Pancreas (tissue), 10 donors: ENCODE data around the gene CCDC77. TPM values are rescaled to one million over a fixed set of nuclear protein-coding genes. Genes with fewer than 3 reads are reported as not detected.

Experiments used
- ATAC-seq, 4 donors: fragments of 200-7000 bp; cut with Tn5 transposase; one replicate each; pipeline versions ENCODE4 v1.8.0 to v1.9.1; 2020; ENCODE audit warnings: mild to moderate bottlenecking in 4 of 4, moderate library complexity in 4 of 4
- DNase-seq, 6 donors: peaks; one replicate each; pipeline ENCODE4 v3.0.0-alpha.2; 2020
- FAIRE-seq: peaks from 2 replicates; lab custom pipeline; 2012; peaks lifted over from hg19 to GRCh38; lab: Jason Lieb, UNC
- H3K27ac ChIP-seq, 4 donors: fragments of 200-600 bp; sonication (generic); 1 replicate in 3 of 4; 2 replicates in 1 of 4; pipeline versions ENCODE4 v1.5.0 to v1.8.0; 2020
- H3K27me3 ChIP-seq, 4 donors: fragments of 200-600 bp; one replicate each; pipeline ENCODE4 v1.8.0; 2021
- H3K36me3 ChIP-seq, 3 donors: fragments of 200-600 bp; sonication (generic) in 1 of 3; one replicate each; pipeline versions ENCODE4 v1.5.0 to v1.8.0; 2020 to 2021
- H3K4me1 ChIP-seq, 3 donors: fragments of 200-600 bp; one replicate each; pipeline ENCODE4 v1.8.0; 2021
- H3K4me3 ChIP-seq, 4 donors: fragments of 200-600 bp; sonication (generic) in 2 of 4; one replicate each; pipeline versions ENCODE4 v1.5.0 to v1.8.0; 2020 to 2021
- H3K9me3 ChIP-seq, 4 donors: fragments of 200-600 bp; one replicate each; pipeline ENCODE4 v1.8.0; 2021
- WGBS, 2 donors: extraction: QIAGEN DNeasy Blood & Tissue Kit; methylation state at CpG; one replicate each; pipeline ENCODE4 v1.1.7; 2013; 5-methylcytosine and 5-hydroxymethylcytosine counted together
- intact Hi-C, 3 donors: fragments of 100-400 bp; cut with DNase I; formaldehyde crosslinking; loops; one replicate each; pipeline versions ENCODE4 v1.11.1 to v1.14.2; 2022
- polyA plus RNA-seq, 2 donors: library from polyadenylated mRNA; stranded (reverse); fragments of 200-250 nt; gene quantifications; one replicate each; pipeline ENCODE4 v1.2.3, GENCODE V29; 2013
- total RNA-seq, 6 donors: library from RNA; stranded (reverse); fragmentation: NEBNext Ultra II Directional in 4 of 6; extraction: Animal tissue kit (Norgen Biotek cat#: 25700) in 4 of 6; gene quantifications; one replicate each; pipeline versions ENCODE4 v1.2.1 to v1.2.4, GENCODE V29; 2021 to 2023
- TF ChIP-seq, protein P1 (sequence below), 4 donors: fragments of 200-600 bp; sonication (generic) in 3 of 4; IDR thresholded peaks; one replicate each; pipeline versions ENCODE4 v1.5.0 to v1.8.0; 2021; ENCODE audit warnings: antibody characterized with exemption in 4 of 4
- donor health status: healthy with polysubstance abuse.
- donor health status: DM: no; HTN: no; CAD: no; lungs with moderate emphysema.
- donor health status: DM: no; HTN: no; CAD: no.
- donor health status: control.
- donor health status: control.
- donor health status: Bipolar disorder and iron deficiency.
- donor health status: DM: yes; HTN: yes; CAD: no.
- donor health status: DM: no; HTN: no; CAD: no.
- donor health status: DM: no; HTN: no; CAD: no.
- donor health status: DM: yes; HTN: yes; CAD: no.

Gene CCDC77
- total and polyA plus RNA-seq, 8 donors: 1.9 to 4.2 (median 2.8) TPM

DNA sequence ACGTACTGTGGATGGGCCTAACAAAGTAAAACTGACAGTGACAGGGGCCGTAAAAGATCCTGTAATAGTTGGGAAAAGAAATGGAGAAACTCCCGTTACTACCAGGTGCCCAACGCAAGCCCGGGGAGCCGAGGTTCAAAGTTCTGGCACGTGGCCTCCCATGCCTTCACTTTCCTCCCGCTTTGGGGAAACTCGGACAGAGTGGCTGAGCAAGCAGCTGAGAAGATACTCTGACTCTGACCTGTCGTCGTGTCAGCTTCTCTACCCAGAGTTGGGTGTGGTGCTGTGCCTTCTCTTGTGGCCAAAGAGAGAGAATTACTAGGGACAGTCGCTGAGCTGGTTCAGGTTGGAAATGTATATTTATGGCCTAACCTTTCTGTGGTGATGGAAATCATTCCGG lies 60.0 kb downstream of the CCDC77 start:
- WGBS, 2 donors: 81 to 83% methylated on average over 13 of the region's 13 CpGs
- Histone ChIP-seq H3K4me1 (peaks cover 0 to 9% (median 0%) of the 10 kb centered on the region in 3 donors), H3K36me3 (no peaks in the 10 kb centered on the region), H3K9me3 (no peaks in the 10 kb centered on the region), H3K27me3 (no peaks in the 10 kb centered on the region), H3K27ac (no peak overlapping the region), H3K4me3 (no peak overlapping the region)
- DNase-seq (no peak), ATAC-seq (no peak), FAIRE-seq (no peak)
- TF ChIP-seq, protein P1, sequence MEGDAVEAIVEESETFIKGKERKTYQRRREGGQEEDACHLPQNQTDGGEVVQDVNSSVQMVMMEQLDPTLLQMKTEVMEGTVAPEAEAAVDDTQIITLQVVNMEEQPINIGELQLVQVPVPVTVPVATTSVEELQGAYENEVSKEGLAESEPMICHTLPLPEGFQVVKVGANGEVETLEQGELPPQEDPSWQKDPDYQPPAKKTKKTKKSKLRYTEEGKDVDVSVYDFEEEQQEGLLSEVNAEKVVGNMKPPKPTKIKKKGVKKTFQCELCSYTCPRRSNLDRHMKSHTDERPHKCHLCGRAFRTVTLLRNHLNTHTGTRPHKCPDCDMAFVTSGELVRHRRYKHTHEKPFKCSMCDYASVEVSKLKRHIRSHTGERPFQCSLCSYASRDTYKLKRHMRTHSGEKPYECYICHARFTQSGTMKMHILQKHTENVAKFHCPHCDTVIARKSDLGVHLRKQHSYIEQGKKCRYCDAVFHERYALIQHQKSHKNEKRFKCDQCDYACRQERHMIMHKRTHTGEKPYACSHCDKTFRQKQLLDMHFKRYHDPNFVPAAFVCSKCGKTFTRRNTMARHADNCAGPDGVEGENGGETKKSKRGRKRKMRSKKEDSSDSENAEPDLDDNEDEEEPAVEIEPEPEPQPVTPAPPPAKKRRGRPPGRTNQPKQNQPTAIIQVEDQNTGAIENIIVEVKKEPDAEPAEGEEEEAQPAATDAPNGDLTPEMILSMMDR (IDR thresholded peaks at IDR 0.05): no peak
- intact Hi-C loops: no loop called here

DNA sequence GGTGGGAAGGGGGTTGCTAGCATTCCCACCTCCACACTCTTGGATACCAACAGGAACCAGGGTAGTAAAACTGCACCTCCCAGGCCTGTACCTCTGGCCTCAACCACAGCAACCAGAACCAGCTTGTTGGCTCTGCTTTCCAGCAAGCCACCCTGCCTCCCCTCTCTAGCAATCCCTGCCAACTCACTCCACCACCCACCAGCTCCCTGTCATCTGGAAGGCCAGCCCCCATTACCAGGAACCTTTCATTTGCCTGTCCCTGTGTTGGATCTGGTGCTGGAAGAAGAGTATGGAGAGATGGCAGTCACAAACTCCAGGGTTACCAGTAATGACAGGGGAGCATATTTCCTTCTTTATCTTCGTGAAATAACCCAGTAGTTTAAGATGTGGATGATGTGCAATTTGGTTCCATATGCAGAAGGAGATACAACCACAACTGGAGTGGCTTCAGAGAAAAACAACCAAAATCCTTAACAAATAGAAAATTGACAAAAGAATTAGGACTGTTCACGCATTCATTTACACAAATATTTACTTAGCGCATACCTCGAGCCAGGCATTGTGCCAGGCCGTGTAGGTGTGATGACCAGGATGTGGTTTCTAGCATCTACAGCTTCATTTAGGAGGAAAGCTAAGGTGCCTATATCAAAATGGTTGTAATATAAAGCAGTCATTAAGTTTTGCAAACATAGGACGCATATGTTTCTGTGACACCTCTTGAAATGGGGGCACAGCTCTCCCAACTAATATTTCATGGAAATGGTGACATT lies 61.7 kb downstream of the CCDC77 start:
- WGBS, 2 donors: 40 to 44% methylated on average over 6 of the region's 6 CpGs
- intact Hi-C loops: no loop called here
- TF ChIP-seq, protein P1 (IDR thresholded peaks at IDR 0.05): no peak
- Histone ChIP-seq H3K4me1 (peaks cover 0 to 9% (median 0%) of the 10 kb centered on the region in 3 donors), H3K36me3 (no peaks in the 10 kb centered on the region), H3K27ac (peak overlapping the region in 1 of 4 donors; percentile 1), H3K4me3 (no peak overlapping the region), H3K27me3 (no peaks in the 10 kb centered on the region), H3K9me3 (no peaks in the 10 kb centered on the region)
- FAIRE-seq (no peak), DNase-seq (peak in 1 of 6 donors; percentile 25), ATAC-seq (no peak)

DNA sequence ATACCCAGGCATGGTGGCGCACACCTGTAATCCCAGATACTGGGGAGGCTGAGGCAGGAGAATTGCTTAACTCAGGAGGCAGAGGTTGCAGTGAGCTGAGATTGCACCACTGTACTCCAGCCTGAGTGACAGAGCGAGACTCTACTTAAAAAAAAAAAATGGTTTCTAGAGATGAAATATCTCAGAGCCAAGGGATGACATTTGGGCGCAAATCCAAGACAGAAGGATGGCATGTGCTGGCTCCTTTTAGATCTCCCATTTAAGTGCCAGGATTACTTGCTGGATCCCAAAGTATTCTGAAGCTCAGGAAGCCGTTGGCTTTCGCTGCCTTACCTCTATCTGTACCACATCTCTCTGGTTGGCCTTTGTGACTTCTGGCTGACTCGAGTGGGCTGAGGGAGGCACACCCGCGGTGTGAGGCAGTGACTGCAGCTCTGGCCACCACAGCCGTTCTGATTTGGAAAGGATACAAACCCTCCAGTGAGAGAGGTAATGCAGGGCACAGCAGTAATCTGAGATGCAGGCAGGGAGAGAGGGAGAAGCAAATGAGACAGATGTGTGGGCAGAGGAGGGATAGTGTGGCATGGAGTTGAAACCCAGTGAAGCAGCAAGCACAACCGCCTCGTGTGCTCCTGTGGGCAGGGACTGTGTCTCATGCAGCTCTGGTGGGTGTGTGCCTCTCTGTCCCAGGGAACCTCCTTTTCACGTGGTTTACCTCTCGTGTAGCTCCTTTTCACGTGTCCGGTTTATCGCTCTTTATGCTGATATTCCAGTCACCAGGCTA lies 63.2 kb downstream of the CCDC77 start:
- Histone ChIP-seq H3K27ac (no peak overlapping the region), H3K36me3 (no peaks in the 10 kb centered on the region), H3K4me3 (no peak overlapping the region), H3K27me3 (no peaks in the 10 kb centered on the region), H3K4me1 (peaks cover 0 to 4% (median 0%) of the 10 kb centered on the region in 3 donors), H3K9me3 (no peaks in the 10 kb centered on the region)
- FAIRE-seq (no peak), DNase-seq (peak in 1 of 6 donors; percentile 18), ATAC-seq (peak; percentile 29 to 63 (median 40))
- intact Hi-C loops: no loop called here
- WGBS, 2 donors: 51 to 54% methylated on average over 16 of the region's 16 CpGs
- TF ChIP-seq, protein P1 (IDR thresholded peaks at IDR 0.05): no peak

DNA sequence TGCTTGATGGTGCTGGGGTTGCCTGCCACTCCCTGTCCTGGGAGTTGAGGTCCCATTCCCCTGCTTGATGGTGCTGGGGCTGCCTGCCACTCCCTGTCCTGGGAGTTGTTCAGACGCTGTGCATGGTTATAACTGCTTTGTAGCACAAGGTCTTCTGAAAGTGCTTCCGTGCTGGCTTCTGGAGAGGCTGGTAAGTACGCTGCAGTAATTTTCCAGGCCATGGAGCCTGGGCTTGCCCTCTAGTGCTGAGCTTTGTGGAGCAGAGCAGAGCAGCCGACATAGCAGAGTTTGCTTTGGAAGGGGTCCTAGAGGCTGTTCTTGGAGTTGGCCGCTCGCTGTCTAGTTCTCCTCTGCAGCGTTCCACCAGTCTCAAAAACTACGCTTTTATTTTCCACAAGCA lies 64.6 kb downstream of the CCDC77 start:
- WGBS, 2 donors: 85 to 88% methylated on average over 8 of the region's 8 CpGs
- no peak for FAIRE-seq
- H3K36me3 ChIP-seq: no peaks in the 10 kb centered on the region
- ATAC-seq: no peak
- H3K4me1 ChIP-seq: peaks cover 0 to 4% (median 0%) of the 10 kb centered on the region in 3 donors
- no peak overlapping the region for H3K4me3 ChIP-seq
- H3K27ac ChIP-seq: no peak overlapping the region
- no peaks in the 10 kb centered on the region for H3K9me3 ChIP-seq
- TF ChIP-seq, protein P1 (IDR thresholded peaks at IDR 0.05): no peak
- intact Hi-C loops: no loop called here
- DNase-seq: no peak
- H3K27me3 ChIP-seq: no peaks in the 10 kb centered on the region
